ENCODE results near the gene TAPBP. TPM values are rescaled to one million over a fixed set of nuclear protein-coding genes. Genes with fewer than 3 reads are reported as not detected.

Gene TAPBP
- total RNA-seq, 1 donor from 2014 or later: 1.7 TPM

- H3K79me2 ChIP-seq (ENCODE audit: low read depth): peaks cover 29% of the 10 kb centered on the region
- Mint-ChIP-seq H3K36me3 (peaks cover 12% of the 10 kb centered on the region), H3K27me3 (ENCODE audit: insufficient read depth, low read depth) (peaks cover 5% of the 10 kb centered on the region), H3K27ac (peak overlapping the region; percentile 91), H3K4me3 (peak overlapping the region; percentile 99), H3K4me1 (peaks cover 31% of the 10 kb centered on the region), H3K9me3 (no peaks in the 10 kb centered on the region)
- H3K4me2 ChIP-seq: peak overlapping the region; percentile 97
- H2AFZ ChIP-seq (replicated peaks): peak overlapping the region; percentile 99
- peaks cover 9% of the 10 kb centered on the region for H3K4me1 ChIP-seq
- TF ChIP-seq EZH2phosphoT487 (IDR thresholded peaks at IDR 0.05) (no peak), EZH2 (IDR thresholded peaks at IDR 0.05) (no peak), CTCF (IDR thresholded peaks at IDR 0.05) (no peak)
- no peaks in the 10 kb centered on the region for H3K9me3 ChIP-seq (ENCODE audit: low read depth)
- H3K27me3 ChIP-seq: no peaks in the 10 kb centered on the region
- H3K36me3 ChIP-seq: no peaks in the 10 kb centered on the region
- H3K27ac ChIP-seq: no peak overlapping the region
- peaks cover 6% of the 10 kb centered on the region for H3F3A ChIP-seq (ENCODE audit: low read depth)
- peak overlapping the region; percentile 85 for H3K4me3 ChIP-seq
- H3K9ac ChIP-seq: peak overlapping the region; percentile 69
- DNase-seq (ENCODE audit: low spot score): no peak
- peaks cover 4% of the 10 kb centered on the region for H4K20me1 ChIP-seq (ENCODE audit: low read depth)
These were observed 24.0 kb downstream of the TAPBP start for GRCh38 chr6:33289784-33290315.

- H3K36me3 Mint-ChIP-seq: peaks cover 12% of the 10 kb centered on the region
- no peaks in the 10 kb centered on the region for H3K27me3 ChIP-seq
- H3K4me1 ChIP-seq: peaks cover 9% of the 10 kb centered on the region
- H3K27ac Mint-ChIP-seq: peak within 1 kb of the TSS; percentile 91
- peak; percentile 90 for DNase-seq (ENCODE audit: low spot score)
- peak within 1 kb of the TSS; percentile 97 for H3K4me2 ChIP-seq
- H3K79me2 ChIP-seq (ENCODE audit: low read depth): peaks cover 29% of the 10 kb centered on the region
- H3K4me3 Mint-ChIP-seq: peak within 1 kb of the TSS; percentile 99
- peak within 1 kb of the TSS; percentile 99 for H2AFZ ChIP-seq (replicated peaks)
- H3K9ac ChIP-seq: peak within 1 kb of the TSS; percentile 76
- peaks cover 31% of the 10 kb centered on the region for H3K4me1 Mint-ChIP-seq
- no peaks in the 10 kb centered on the region for H3K36me3 ChIP-seq
- peaks cover 5% of the 10 kb centered on the region for H3K27me3 Mint-ChIP-seq (ENCODE audit: insufficient read depth, low read depth)
- TF ChIP-seq EZH2 (IDR thresholded peaks at IDR 0.05) (no peak), EZH2phosphoT487 (IDR thresholded peaks at IDR 0.05) (no peak), CTCF (IDR thresholded peaks at IDR 0.05) (no peak)
- peak within 1 kb of the TSS; percentile 85 for H3K4me3 ChIP-seq
- H4K20me1 ChIP-seq (ENCODE audit: low read depth): peaks cover 4% of the 10 kb centered on the region
- no peaks in the 10 kb centered on the region for H3K9me3 ChIP-seq (ENCODE audit: low read depth)
- no peak within 1 kb of the TSS for H3K27ac ChIP-seq
- H3K9me3 Mint-ChIP-seq: no peaks in the 10 kb centered on the region
- H3F3A ChIP-seq (ENCODE audit: low read depth): peaks cover 6% of the 10 kb centered on the region
These were observed 24.7 kb downstream of the TAPBP start, which contains the start of the genes PFDN6 and WDR46 for GRCh38 chr6:33288921-33289783. TSS of gene PFDN6 (plus strand) at chr6:33289601. CDS start at chr6:33289857, 256 bp downstream. TSS of gene WDR46 (minus strand) at chr6:33289239. CDS start at chr6:33289170, 69 bp downstream.

- H2AFZ ChIP-seq (replicated peaks): peak overlapping the region; percentile 99
- no peaks in the 10 kb centered on the region for H3K36me3 ChIP-seq
- Mint-ChIP-seq H3K36me3 (peaks cover 12% of the 10 kb centered on the region), H3K4me1 (peaks cover 31% of the 10 kb centered on the region), H3K9me3 (no peaks in the 10 kb centered on the region), H3K27ac (no peak overlapping the region), H3K4me3 (peak overlapping the region; percentile 99), H3K27me3 (ENCODE audit: insufficient read depth, low read depth) (peaks cover 5% of the 10 kb centered on the region)
- no peaks in the 10 kb centered on the region for H3K9me3 ChIP-seq (ENCODE audit: low read depth)
- H3F3A ChIP-seq (ENCODE audit: low read depth): peaks cover 6% of the 10 kb centered on the region
- H3K27me3 ChIP-seq: no peaks in the 10 kb centered on the region
- peaks cover 4% of the 10 kb centered on the region for H4K20me1 ChIP-seq (ENCODE audit: low read depth)
- peak overlapping the region; percentile 97 for H3K4me2 ChIP-seq
- peaks cover 9% of the 10 kb centered on the region for H3K4me1 ChIP-seq
- no peak for TF ChIP-seq EZH2 (IDR thresholded peaks at IDR 0.05)
- TF ChIP-seq CTCF (IDR thresholded peaks at IDR 0.05): no peak
- DNase-seq (ENCODE audit: low spot score): no peak
- H3K9ac ChIP-seq: peak overlapping the region; percentile 76
- no peak overlapping the region for H3K27ac ChIP-seq
- peaks cover 29% of the 10 kb centered on the region for H3K79me2 ChIP-seq (ENCODE audit: low read depth)
- H3K4me3 ChIP-seq: peak overlapping the region; percentile 85
These were observed 25.5 kb downstream of the TAPBP start for GRCh38 chr6:33288141-33288920.

Data from neural progenitor cell (in vitro differentiated cells).